ENCODE measurements around the gene CDH6.

DNA sequence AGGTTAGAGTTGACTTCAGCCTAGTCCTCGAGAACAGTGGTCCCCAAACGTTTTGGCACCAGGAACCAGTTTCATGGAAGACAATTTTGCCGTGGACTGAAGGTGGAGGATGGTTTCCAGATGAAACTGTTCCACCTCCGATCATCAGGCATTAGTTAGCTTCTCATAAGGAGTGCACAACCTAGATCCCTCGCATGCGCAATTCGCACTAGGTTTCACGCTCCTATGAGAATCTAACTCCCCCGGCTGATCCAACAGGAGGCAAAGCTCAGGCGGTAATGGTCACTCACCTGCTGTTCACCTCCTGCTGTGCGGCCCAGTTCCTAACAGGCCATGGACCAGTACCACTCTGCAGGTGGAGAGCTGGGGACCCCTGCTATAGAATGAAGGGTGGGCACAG, 163.6 kb downstream of the CDH6 start:
- TF ChIP-seq, protein P1, sequence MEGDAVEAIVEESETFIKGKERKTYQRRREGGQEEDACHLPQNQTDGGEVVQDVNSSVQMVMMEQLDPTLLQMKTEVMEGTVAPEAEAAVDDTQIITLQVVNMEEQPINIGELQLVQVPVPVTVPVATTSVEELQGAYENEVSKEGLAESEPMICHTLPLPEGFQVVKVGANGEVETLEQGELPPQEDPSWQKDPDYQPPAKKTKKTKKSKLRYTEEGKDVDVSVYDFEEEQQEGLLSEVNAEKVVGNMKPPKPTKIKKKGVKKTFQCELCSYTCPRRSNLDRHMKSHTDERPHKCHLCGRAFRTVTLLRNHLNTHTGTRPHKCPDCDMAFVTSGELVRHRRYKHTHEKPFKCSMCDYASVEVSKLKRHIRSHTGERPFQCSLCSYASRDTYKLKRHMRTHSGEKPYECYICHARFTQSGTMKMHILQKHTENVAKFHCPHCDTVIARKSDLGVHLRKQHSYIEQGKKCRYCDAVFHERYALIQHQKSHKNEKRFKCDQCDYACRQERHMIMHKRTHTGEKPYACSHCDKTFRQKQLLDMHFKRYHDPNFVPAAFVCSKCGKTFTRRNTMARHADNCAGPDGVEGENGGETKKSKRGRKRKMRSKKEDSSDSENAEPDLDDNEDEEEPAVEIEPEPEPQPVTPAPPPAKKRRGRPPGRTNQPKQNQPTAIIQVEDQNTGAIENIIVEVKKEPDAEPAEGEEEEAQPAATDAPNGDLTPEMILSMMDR (IDR thresholded peaks at IDR 0.05), result no peak
- TF ChIP-seq EP300 (IDR thresholded peaks at IDR 0.05), result no peak
